ENCODE results near the gene MMP13.
"Not testable (repeated sequence)": the region's sequence is repeated elsewhere in the genome, so short reads cannot be mapped to it uniquely, and the experiment has no call there.

Gene MMP13

GRCh38 chr11:102955624-102956023 is at the start of gene MMP13:
Gene MMP13, minus strand, starts transcription at chr11:102955732. Its CDS starts 27 bp downstream, at chr11:102955705.
- DNase-seq (ENCODE audit: low read depth) = no peak

DNA sequence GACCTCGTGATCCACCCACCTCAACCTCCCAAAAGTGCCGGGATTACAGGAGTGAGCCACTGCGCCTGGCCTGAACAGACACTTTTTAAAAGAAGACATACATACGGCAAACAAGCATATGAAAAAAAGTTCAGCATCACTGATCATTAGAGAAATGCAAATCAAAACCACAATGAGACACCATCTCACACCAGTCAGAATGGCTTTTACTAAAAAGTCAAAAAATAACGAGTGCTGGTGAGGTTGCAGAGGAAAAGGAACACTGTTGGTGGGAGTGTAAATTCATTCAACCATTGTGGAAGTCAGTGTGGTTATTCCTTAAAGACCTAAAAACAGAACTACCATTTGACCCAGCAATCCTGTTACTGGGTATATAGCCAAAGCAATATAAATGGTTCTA is 48.7 kb upstream of the MMP13 start:
- DNase-seq (ENCODE audit: low read depth) = not testable (repeated sequence)

DNA sequence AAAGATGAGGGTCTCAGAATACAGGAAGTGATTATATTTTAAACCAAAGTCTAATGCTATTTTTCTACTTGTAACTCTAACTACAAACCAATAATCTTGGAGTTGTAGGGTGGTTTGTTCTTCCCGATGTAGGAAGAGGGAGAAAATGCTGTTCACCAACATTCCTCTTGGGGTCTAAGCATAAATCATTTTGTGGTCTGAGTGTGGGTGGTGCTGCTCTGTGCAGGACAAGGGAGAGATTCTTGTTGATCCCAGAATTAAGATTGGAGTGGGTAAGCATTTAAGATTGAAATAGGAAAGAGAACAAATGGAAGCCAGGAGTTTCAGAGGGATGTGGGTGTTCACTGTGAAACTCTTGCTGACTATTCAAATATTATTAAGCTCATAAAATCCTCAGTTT is 38.6 kb upstream of the MMP13 start:
- DNase-seq (ENCODE audit: low read depth) = no peak

DNA sequence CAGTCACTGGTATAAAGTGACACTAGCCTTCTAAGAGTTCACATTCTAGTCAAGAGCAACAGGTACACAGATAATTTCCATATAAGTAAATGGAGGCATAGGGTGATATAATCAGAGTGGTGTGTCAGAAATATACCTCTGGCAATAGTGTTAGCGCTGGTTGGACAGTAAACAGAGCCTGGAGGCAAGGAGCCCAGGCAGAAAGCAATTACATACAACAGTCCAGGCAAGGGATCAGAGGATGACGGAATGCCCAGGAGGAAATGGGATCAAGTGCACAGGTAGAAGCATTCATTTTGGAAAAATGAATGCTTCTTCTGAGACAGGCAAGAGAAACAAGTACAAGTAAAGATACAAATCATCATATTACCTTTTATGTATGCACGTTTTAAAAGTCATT is 36.2 kb upstream of the MMP13 start:
- no peak for DNase-seq (ENCODE audit: low read depth)

GRCh38 chr11:102990145-102990544 is 34.6 kb upstream of the MMP13 start:
- peak; percentile 47 for DNase-seq (ENCODE audit: low read depth)

GRCh38 chr11:102989379-102990047 is 34.0 kb upstream of the MMP13 start:
- DNase-seq (ENCODE audit: low read depth) = peak; percentile 56

DNA sequence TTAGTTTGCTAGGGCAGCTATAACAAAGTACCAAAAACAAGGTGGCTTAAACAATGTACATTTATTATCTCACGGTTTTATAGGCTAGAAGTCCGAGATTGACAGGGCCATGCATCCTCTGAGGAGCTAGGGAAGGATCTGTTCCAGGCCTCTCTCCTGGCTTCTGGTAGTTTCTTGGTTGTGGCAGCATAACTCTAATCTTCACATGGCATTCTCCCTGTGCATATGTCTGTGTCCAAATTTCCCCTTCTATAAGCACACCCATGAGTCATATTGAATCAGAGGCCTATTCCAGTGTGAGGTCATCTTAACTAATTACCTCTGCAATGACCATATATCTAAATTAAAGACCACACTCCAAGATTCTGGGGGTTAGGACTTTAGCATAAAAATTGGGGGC is 31.3 kb upstream of the MMP13 start:
- DNase-seq (ENCODE audit: low read depth) = peak; percentile 66

DNA sequence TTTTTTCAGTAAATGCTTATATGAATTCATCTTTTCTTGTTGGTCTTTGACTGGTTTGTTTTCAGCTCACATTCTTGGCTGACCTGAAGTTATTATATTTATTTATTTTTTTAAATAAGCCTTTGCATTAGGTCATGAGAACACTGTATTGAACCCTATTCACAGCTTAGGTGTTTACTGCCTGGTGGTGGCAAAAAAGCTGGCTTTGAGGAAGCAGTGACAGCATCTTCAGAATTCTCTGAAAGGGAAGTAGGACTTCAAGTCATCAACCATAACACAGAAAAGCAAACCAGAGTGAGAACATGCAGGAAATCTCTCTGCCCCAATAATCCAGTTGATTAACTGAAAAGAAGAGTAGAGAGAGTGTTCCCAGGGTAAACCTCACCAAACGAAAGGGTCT is 30.3 kb upstream of the MMP13 start:
- DNase-seq (ENCODE audit: low read depth) = no peak

- peak; percentile 52 for DNase-seq (ENCODE audit: low read depth)
Measured at GRCh38 chr11:102983486-102983885, 28.0 kb upstream of the MMP13 start.

DNA sequence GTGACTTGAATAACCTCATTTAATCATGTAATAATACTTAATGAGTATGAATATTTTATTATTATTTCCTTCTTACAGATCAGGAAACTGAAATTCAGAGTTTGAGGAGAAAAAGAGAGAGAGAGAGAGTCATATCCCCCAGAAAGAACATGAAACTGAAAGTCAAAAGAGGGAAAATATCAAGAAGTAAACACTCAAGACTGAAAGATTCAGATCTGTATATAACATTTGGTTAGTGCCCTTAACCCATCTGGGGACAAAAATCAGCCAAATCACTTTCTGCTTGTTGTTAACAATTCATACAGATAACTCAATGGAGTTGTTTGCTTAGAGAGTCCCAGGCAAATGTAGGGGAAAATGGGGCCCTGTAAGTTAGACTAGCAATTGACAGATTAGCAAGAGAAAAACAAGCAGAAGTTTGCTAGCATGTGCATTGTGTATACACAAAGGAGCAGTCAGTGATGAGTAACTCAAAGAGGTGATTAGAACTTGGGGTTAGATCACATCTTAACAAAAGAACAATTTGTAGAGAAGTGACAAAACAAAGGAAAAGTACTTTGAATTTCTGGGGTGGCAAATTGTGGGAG is 25.9 kb upstream of the MMP13 start:
- peak; percentile 56 for DNase-seq (ENCODE audit: low read depth)

GRCh38 chr11:102974552-102975280 is 19.2 kb upstream of the MMP13 start:
- peak; percentile 88 for DNase-seq (ENCODE audit: low read depth)

DNA sequence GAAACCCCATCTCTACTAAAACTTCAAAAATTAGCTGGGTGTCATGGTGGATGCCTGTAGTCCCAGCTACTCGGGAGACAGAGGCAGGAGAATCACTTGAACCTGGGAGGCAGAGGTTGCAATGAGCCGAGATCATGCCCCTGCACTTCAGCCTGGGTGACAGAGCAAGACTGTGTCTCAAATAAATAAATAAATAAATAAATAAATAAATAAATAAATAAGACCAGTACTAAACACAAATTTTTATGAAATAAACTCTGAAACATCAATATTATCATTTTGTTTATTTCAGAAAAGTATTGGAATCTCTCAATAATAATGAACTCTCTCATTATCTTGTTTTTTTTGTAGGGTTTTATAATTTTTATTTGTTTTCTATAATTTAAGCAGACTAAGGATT is 18.2 kb upstream of the MMP13 start:
- not testable (repeated sequence) for DNase-seq (ENCODE audit: low read depth)

GRCh38 chr11:102972853-102973252 is 17.3 kb upstream of the MMP13 start:
- no peak for DNase-seq (ENCODE audit: low read depth)

GRCh38 chr11:102971766-102972165 is 16.2 kb upstream of the MMP13 start:
- DNase-seq (ENCODE audit: low read depth) = no peak

GRCh38 chr11:102967497-102967896 is 12.0 kb upstream of the MMP13 start:
- no peak for DNase-seq (ENCODE audit: low read depth)

DNA sequence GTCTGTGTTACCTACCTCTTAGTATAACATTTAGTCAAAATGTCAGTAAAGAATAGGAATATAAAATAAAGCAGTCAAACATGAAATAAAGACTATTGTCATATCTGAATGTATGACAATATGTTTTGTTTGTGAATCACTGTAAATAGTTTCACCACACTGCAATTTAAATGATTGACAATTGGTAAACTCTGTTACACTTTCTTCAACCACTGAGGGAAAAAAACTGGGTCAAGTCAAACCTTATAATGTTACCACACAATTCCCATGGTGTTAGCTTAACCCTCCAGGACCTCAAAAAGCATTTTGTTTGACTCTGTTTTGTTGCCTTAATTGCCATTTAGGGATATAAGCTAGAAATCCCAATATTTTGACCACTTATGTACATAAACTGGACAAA is 10.5 kb upstream of the MMP13 start:
- DNase-seq (ENCODE audit: low read depth) = no peak

DNA sequence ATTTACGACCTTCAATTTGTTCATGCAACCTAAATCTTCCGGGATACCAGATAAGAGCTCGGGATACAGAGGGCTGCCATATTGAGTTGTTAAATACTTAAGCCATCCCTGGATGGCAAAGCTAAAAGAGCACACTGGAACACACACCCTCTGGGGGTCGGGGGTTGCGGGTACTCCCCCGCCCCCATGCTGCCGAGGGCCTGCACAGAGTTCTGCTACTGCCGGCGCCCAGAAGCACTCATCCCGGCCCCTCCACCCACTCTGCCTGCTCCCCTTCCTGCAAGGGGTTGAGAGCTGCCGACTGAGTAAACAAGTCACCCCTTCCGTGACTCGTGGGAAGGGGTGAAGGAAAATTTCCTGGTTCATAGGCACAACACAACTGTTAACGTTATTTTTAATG is 9.3 kb upstream of the MMP13 start:
- no peak for DNase-seq (ENCODE audit: low read depth)

- no peak for DNase-seq (ENCODE audit: low read depth)
Measured at GRCh38 chr11:102957953-102958352, 2.4 kb upstream of the MMP13 start.

DNA sequence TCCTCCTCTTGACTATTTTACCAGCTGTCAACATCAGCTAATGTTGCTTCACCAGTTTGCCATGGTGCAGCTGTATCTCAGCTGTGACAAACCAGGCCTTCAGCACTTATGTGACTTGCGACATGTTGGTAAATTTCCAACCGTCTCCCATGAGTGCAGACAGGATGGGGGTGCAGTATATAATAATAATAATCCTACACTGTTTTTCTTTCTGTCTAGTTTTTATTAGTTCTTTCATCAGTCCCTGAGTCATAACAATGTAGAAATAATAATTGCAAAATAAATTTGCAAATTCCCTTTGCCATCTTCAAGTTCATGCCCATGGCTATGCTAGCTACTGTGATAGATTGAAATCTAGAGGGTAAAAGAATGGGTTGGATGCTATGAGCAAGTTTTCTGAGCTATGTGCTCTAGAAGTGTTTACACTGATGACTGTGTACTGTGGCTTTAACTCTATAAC is 4.9 kb downstream of the MMP13 start:
- DNase-seq (ENCODE audit: low read depth) = peak; percentile 28

- peak; percentile 26 for DNase-seq (ENCODE audit: low read depth)
Measured at GRCh38 chr11:102946237-102946636, 9.3 kb downstream of the MMP13 start.

- DNase-seq (ENCODE audit: low read depth) = peak; percentile 64
Measured at GRCh38 chr11:102940714-102941588, 14.6 kb downstream of the MMP13 start.

DNA sequence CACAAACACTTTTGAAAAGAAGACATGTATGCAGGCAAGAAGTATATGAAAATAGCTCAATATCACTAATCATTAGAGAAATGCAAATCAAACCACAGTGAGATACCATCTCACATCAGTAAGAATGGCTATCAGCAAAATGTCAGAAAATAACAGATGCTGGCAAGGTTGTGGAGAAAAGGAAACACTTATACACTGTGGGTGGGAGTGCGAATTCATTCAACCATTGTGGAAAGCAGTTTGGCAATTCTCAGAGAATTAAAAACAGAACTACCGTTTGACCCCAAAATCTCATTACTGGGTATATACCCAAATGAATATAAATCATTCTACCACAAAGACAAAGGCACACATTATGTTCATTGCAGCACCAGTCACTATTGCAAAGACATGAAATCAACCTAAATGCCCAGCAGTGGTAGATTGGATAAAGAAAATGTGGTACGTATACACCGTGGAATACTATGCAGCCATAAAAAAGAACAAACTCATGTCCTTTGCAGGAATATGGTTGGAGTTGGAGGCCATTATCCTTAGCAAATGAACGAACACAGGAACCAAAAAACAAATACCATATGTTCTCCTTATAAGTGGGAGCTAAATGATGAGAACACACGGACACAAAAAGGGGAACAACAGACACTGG is 18.5 kb downstream of the MMP13 start:
- no peak for DNase-seq (ENCODE audit: low read depth)

Measured in iris pigment epithelial cell (primary cell).